HG02623 (cell line): ENCODE data around the gene ATP6AP1.

Experiments
- ATAC-seq: cut with Tn5 transposase; IDR thresholded peaks from one replicate; pipeline ENCODE4 v1.9.1; 2021; ENCODE audit warnings: moderate library complexity; ENCODE audit not compliant: unreplicated experiment

The ATP6AP1 gene

DNA sequence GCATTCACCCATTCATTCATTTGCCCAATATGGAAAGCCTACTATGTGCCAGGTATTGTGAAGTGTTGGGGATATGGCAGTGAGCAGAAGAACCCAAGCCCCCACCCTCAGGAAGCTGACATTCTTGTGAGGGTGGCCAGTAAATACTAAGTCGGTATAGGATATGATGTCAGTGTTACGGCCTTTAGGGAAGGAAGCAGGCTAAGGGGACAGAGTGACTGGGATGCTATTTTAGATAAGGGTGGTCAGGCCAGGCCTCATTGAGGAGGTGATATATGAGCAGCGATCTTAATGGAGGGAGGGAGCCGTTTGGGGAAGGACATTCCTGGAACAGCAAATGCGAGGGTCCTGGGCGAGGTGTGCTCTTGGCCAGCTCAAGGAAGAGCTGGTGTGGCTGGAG lies 2.0 kb downstream of the ATP6AP1 start:
- no peak for ATAC-seq

DNA sequence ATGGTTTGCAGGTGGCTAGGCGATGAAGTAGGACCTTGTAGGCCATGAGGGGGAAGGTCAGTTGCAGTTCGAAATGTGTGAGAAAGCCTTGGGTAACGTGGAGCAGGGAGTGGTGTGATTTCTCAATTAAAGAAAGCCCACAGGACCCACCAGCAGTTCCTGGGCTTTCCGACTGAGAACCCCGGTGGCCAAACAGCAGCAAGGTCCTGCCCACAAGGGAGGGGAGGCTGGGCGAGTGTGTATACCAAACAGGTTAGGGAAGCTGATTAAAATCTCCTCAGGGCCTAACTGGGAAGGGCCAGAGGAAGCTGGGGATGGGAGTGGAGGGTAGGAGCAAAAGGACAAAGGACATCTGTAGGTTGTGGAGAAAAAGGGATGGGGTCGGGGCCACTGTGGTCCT lies 2.4 kb downstream of the ATP6AP1 start:
- ATAC-seq = no peak

- ATAC-seq = no peak
These were observed 2.9 kb downstream of the ATP6AP1 start for GRCh38 chrX:154431341-154431740.

GRCh38 chrX:154432210-154432609 lies 3.7 kb downstream of the ATP6AP1 start:
- ATAC-seq = no peak

GRCh38 chrX:154433605-154434004 lies 5.1 kb downstream of the ATP6AP1 start:
- no peak for ATAC-seq

DNA sequence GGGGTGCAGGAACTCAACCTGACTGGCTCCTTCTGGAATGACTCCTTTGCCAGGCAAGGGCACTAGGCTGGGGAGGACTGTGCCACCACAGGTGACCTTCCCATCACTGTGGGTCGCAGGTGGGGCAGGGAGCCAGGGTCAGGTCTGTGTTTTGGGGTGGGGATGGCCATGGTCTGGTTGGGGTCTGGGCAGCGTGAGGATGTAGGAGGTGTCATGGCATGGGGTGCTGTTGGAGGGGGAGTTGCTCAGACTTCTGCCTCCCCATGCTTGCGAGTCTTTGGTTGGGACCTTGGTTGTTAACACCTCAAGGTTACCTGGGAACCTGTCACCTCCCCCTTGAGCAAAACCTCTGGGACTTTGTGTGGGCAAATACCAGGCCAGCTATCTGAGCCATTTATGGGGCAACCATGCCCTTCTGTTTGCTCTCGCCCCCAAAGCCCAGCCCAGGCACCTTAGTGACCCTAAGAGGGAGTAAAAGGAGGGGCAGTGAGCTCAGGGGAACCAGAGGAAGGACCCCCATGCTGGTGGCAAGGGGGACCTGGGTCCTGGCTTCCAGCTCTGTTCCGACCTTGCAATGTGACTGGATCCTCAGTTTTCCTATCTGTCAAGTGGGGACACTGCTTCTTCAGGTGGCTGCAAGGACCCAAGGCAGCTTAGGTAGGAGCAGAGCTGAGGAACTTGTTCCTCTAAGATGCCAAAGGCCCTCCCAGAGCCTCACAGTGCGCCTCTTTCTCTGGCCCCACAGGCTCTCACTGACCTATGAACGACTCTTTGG lies 6.1 kb downstream of the ATP6AP1 start:
- no peak for ATAC-seq

DNA sequence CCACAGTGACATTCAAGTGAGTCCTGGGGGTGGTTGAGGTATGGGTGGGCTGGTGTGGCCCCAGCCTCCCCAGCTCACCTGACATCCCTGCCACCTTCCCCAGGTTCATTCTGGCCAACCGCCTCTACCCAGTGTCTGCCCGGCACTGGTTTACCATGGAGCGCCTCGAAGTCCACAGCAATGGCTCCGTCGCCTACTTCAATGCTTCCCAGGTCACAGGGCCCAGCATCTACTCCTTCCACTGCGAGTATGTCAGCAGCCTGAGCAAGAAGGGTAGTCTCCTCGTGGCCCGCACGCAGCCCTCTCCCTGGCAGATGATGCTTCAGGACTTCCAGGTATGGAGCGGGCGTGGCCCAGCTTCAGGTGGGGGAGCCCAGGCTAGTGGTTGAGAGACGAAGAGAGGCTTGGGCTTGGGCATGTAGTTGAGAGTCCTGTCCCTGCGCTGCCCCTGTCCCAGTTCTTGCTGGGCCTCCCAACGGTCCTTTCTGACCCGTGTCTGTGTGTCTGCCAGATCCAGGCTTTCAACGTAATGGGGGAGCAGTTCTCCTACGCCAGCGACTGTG lies 6.8 kb downstream of the ATP6AP1 start:
- no peak for ATAC-seq

DNA sequence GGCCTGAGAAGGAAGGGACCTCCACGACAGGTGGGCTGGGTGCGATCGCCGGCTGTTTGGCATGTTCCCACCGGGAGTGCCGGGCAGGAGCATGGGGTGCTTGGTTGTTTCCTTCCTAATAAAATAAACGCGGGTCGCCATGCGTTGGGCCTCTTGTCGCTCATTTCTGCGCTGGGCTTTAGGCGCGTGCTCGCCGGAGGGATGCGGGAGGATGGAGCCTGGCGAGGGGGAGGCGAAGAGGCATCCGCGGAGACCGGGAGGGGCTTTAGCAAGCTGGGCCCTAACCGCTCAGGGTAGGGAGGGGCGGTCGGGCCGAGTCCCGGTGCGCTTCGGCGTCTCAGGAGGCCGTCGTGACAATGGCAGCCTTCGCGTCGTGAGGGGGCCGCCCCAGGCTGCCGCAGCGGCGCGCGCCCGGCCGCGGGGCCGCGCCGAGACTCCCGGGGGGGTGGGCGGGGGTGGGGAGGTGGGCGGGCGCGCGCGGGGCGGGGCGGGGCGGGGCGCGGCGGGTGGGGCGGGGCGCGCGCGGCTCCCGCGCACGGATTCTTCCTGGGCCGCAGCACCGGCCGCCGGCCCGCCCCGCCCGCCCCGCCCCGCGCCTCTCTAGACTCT lies 8.0 kb downstream of the ATP6AP1 start:
- ATAC-seq = peak; percentile 34

DNA sequence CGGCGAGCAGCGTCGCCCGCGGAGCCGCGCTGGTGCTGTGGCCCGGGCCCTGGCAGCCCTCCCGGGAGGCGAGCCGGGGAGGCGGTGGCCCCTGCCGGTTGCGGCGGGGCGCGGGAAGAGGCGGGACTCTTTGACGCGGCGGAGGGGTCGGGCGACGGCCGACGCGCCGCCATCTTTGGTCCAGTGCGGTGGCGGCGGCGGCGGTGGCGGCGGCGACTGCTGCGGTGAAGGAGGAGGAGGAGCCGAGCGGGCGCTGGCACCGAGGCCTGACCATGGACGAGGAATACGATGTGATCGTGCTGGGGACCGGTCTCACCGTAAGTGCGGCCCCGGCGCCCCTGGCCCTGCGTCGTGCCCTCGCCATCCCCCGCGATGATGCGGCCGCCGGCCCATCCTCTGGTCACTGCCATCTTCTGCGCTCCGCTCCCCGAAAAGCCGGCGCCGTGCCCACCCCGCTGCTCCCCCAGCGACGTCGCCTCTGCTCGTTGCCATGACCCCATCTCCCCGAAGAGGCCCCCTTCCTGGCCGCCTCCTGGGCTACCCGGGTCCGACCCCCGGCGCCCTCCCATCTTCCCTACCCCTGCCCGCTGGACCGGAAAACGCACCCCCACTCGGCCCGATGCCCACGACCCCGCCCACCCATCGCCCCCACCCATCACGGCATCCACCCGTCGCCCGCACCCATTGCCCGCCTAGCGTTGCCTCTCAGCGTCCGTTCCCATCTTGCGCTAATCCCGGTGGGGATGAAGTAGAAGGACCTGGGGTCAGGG lies 8.7 kb downstream of the ATP6AP1 start, which contains the start of gene GDI1:
Gene GDI1, plus strand, starts transcription at position 172 of the 770 bp plus-strand sequence. Its CDS starts 101 bp downstream, at position 273.
- peak; percentile 50 for ATAC-seq

- no peak for ATAC-seq
These were observed 9.8 kb downstream of the ATP6AP1 start for GRCh38 chrX:154437971-154438893.

DNA sequence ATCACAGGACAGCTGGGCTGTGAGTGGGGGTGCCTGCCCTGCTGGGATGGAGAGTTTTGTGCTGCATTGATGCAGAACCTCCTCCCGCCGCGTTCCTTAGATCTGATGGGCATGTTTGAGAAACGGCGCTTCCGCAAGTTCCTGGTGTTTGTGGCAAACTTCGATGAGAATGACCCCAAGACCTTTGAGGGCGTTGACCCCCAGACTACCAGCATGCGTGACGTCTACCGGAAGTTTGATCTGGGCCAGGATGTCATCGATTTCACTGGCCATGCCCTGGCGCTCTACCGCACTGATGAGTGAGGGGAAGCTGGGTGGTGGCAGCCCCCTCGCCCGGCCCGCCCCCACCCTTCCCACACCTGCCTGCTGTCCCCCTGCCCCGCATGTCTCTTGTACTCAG lies 11.4 kb downstream of the ATP6AP1 start:
- no peak for ATAC-seq

- ATAC-seq = no peak
These were observed 12.3 kb downstream of the ATP6AP1 start for GRCh38 chrX:154440623-154441357.

DNA sequence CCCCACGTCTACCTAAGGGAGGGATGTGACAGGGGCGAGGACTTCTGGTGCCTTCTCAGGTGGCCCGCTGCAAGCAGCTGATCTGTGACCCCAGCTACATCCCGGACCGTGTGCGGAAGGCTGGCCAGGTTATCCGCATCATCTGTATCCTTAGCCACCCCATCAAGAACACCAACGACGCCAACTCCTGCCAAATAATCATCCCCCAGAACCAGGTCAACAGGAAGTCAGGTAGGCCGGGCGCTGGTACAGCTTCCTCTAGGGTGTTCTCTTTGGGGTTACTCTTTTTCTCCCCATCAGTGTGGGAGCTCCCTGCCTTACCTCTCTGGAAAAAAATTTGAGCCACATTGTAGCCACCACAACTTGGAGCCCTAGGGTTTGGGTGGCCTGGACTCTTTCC lies 13.1 kb downstream of the ATP6AP1 start:
- no peak for ATAC-seq

DNA sequence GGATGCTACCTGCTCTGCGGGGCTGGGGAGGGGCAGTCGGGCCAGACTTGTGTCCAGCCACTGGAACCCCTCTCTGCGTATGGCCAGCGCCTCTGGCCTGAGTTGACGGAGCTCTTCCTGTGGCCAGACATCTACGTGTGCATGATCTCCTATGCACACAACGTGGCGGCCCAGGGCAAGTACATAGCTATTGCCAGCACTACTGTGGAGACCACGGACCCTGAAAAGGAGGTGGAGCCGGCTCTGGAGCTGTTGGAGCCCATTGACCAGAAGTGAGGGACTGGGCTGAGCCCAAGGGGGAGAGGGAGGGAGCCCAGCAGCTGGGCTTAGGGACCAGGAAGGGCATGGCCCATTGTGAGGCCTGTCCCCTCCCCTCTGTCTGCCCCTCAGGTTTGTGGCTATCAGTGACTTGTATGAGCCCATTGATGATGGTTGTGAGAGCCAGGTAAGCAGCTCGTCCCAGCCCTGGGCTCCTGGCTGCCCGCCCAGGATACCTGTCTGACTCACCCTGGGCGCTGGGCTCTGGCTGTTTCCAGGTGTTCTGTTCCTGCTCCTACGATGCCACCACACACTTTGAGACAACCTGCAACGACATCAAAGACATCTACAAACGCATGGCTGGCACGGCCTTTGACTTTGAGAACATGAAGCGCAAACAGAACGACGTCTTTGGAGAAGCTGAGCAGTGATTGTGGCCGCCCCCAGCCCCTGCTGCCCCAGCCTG lies 13.7 kb downstream of the ATP6AP1 start:
- no peak for ATAC-seq

- no peak for ATAC-seq
These were observed 15.0 kb downstream of the ATP6AP1 start for GRCh38 chrX:154443479-154443910.

GRCh38 chrX:154443992-154444754 lies 15.7 kb downstream of the ATP6AP1 start, which contains the start of gene FAM50A:
Gene FAM50A, plus strand, starts transcription at chrX:154444141. Its CDS starts 95 bp downstream, at chrX:154444236.
- peak; percentile 69 for ATAC-seq

DNA sequence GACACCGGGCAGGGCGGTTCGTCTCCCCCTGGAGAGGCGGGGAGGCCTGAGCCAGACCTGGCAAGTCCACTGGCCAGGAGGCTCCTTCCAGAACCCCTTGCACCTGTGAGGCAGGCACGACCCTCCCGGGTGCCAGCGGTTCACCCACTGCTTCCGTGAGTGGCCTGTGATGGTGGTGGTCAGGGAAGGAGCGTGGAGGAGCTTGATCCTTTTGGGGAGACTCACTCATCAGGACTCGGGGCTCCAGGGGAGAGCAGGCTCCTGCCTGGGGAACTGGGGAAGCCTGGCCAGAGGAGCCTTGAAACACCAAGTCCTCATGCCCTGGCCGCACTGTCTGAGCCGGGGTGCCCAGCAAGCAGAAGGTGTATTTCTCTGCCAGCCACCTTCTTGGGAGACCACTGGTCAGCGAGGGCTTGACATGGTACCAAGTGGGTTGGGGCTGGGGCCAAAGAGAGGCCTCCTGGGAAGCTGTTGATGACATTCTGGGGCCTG lies 16.3 kb downstream of the ATP6AP1 start:
- no peak for ATAC-seq

DNA sequence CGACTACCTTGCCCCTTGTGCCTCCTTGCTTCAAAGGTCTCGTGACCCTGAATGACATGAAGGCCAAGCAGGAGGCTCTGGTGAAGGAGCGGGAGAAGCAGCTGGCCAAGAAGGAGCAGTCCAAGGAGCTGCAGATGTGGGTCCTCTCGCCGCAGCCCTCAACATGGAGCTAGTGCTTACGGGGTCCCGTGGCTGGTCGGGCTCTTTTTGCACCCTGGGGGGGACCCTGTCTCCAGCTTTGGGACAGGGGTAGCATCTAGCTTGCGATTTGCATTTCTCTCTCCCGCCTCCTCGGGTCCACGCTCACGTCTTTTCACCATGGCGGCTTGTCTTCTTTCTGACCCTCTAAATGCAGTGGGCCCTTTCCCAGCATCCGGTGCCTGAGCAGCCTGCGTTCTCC lies 17.3 kb downstream of the ATP6AP1 start:
- no peak for ATAC-seq
